Measurements from ENCODE around the gene ABCG1. TPM values are rescaled to one million over a fixed set of nuclear protein-coding genes. Genes with fewer than 3 reads are reported as not detected.

The ABCG1 gene
- total and polyA plus RNA-seq, 4 donors: 1.6 to 9.7 (median 5.3) TPM

DNA sequence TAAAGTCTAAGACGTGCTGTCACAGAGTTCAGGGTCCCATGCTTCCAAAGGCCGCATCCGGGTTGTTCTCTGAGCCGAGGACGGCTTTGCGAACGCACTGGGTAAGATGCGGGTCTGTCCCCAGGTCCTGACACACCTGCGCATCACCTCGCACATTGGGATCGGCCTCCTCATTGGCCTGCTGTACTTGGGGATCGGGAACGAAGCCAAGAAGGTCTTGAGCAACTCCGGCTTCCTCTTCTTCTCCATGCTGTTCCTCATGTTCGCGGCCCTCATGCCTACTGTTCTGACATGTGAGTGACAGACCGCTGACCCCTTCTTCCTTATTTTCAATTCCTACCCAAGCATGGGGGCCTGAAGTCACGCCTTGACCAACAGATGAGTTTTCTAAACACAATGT is 71.0 kb downstream of the ABCG1 start:
- H3K36me3 ChIP-seq (ENCODE audit: control insufficient read depth in 4 of 4, insufficient read depth in 3 of 4, low read depth in 1 of 4, low read length in 3 of 4): peaks cover 0 to 6% (median 2%) of the 10 kb centered on the region in 4 donors
- TF ChIP-seq YY1 (IDR thresholded peaks at IDR 0.05) (no peak), GABPA (IDR thresholded peaks at IDR 0.05 in 1 of 2, conservative IDR thresholded peaks at IDR 0.05 in 1 of 2) (no peak), HNF4G (IDR thresholded peaks at IDR 0.05) (no peak), NR2F2 (IDR thresholded peaks at IDR 0.05) (no peak), TAF1 (conservative IDR thresholded peaks at IDR 0.05) (no peak), HNF4A (conservative IDR thresholded peaks at IDR 0.05) (no peak), RXRA (IDR thresholded peaks at IDR 0.05) (no peak), RAD21 (IDR thresholded peaks at IDR 0.05) (no peak), FOXA1 (IDR thresholded peaks at IDR 0.05) (no peak)
- TF ChIP-seq, protein P1, sequence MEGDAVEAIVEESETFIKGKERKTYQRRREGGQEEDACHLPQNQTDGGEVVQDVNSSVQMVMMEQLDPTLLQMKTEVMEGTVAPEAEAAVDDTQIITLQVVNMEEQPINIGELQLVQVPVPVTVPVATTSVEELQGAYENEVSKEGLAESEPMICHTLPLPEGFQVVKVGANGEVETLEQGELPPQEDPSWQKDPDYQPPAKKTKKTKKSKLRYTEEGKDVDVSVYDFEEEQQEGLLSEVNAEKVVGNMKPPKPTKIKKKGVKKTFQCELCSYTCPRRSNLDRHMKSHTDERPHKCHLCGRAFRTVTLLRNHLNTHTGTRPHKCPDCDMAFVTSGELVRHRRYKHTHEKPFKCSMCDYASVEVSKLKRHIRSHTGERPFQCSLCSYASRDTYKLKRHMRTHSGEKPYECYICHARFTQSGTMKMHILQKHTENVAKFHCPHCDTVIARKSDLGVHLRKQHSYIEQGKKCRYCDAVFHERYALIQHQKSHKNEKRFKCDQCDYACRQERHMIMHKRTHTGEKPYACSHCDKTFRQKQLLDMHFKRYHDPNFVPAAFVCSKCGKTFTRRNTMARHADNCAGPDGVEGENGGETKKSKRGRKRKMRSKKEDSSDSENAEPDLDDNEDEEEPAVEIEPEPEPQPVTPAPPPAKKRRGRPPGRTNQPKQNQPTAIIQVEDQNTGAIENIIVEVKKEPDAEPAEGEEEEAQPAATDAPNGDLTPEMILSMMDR (IDR thresholded peaks at IDR 0.05; ENCODE audit: low read depth, low read length, missing input control): no peak
- TF ChIP-seq, protein P2, sequence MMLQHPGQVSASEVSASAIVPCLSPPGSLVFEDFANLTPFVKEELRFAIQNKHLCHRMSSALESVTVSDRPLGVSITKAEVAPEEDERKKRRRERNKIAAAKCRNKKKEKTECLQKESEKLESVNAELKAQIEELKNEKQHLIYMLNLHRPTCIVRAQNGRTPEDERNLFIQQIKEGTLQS (IDR thresholded peaks at IDR 0.05): no peak
- TF ChIP-seq, protein P3, sequence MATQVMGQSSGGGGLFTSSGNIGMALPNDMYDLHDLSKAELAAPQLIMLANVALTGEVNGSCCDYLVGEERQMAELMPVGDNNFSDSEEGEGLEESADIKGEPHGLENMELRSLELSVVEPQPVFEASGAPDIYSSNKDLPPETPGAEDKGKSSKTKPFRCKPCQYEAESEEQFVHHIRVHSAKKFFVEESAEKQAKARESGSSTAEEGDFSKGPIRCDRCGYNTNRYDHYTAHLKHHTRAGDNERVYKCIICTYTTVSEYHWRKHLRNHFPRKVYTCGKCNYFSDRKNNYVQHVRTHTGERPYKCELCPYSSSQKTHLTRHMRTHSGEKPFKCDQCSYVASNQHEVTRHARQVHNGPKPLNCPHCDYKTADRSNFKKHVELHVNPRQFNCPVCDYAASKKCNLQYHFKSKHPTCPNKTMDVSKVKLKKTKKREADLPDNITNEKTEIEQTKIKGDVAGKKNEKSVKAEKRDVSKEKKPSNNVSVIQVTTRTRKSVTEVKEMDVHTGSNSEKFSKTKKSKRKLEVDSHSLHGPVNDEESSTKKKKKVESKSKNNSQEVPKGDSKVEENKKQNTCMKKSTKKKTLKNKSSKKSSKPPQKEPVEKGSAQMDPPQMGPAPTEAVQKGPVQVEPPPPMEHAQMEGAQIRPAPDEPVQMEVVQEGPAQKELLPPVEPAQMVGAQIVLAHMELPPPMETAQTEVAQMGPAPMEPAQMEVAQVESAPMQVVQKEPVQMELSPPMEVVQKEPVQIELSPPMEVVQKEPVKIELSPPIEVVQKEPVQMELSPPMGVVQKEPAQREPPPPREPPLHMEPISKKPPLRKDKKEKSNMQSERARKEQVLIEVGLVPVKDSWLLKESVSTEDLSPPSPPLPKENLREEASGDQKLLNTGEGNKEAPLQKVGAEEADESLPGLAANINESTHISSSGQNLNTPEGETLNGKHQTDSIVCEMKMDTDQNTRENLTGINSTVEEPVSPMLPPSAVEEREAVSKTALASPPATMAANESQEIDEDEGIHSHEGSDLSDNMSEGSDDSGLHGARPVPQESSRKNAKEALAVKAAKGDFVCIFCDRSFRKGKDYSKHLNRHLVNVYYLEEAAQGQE (IDR thresholded peaks at IDR 0.05): no peak
- no peak for DNase-seq (ENCODE audit: low spot score)
- no peaks in the 10 kb centered on the region for H3K4me1 ChIP-seq (ENCODE audit: control insufficient read depth in 4 of 4, insufficient read depth in 4 of 4, low read length in 3 of 4)
- H3K27ac ChIP-seq (ENCODE audit: low read depth in 1 of 2, low read length in 2 of 2): no peak overlapping the region
- no peaks in the 10 kb centered on the region for H3K27me3 ChIP-seq (ENCODE audit: control insufficient read depth in 4 of 4, insufficient read depth in 4 of 4, low read length in 3 of 4)
- H3K4me3 ChIP-seq (ENCODE audit: low read depth in 1 of 3, low read length in 3 of 3): no peak overlapping the region
- 88% methylated on average over 18 of the region's 18 CpGs for WGBS
- H3K9me3 ChIP-seq (ENCODE audit: control insufficient read depth in 4 of 4, low read length in 3 of 4): no peaks in the 10 kb centered on the region
- no peak overlapping the region for H3K9ac ChIP-seq (ENCODE audit: low read depth in 1 of 2, low read length in 2 of 2)

DNA sequence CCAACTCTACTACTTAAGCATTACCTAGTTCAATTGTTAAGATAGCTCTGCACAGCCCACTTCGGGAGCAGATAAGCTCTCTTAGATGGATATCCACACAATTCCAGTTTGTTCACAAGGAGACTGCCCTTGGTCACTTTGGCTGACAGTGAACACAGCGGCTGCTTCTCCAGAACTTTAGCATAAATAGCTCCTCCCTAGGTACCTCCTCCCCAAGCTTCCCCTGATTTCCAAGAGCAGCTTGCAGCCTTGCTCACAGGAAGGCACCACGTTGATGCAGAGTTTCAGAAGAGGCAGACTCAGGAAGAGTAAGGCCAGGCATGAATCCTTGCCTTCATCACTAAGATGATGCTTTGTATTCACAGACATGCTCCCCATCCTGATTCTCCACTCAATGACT is 71.6 kb downstream of the ABCG1 start:
- H3K27ac ChIP-seq (ENCODE audit: low read depth in 1 of 2, low read length in 2 of 2): no peak overlapping the region
- no peaks in the 10 kb centered on the region for H3K9me3 ChIP-seq (ENCODE audit: control insufficient read depth in 4 of 4, low read length in 3 of 4)
- no peak overlapping the region for H3K4me3 ChIP-seq (ENCODE audit: low read depth in 1 of 3, low read length in 3 of 3)
- no peaks in the 10 kb centered on the region for H3K4me1 ChIP-seq (ENCODE audit: control insufficient read depth in 4 of 4, insufficient read depth in 4 of 4, low read length in 3 of 4)
- peaks cover 0 to 6% (median 2%) of the 10 kb centered on the region in 4 donors for H3K36me3 ChIP-seq (ENCODE audit: control insufficient read depth in 4 of 4, insufficient read depth in 3 of 4, low read depth in 1 of 4, low read length in 3 of 4)
- no peaks in the 10 kb centered on the region for H3K27me3 ChIP-seq (ENCODE audit: control insufficient read depth in 4 of 4, insufficient read depth in 4 of 4, low read length in 3 of 4)
- DNase-seq (ENCODE audit: low spot score): no peak
- 68% methylated on average over 3 of the region's 3 CpGs for WGBS
- TF ChIP-seq, protein P4, sequence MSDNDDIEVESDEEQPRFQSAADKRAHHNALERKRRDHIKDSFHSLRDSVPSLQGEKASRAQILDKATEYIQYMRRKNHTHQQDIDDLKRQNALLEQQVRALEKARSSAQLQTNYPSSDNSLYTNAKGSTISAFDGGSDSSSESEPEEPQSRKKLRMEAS (IDR thresholded peaks at IDR 0.05): no peak
- no peak for TF ChIP-seq SP1 (IDR thresholded peaks at IDR 0.05)
- no peak overlapping the region for H3K9ac ChIP-seq (ENCODE audit: low read depth in 1 of 2, low read length in 2 of 2)

Measured in liver (tissue), 9 donors.